Measurements from ENCODE around the gene HHEX.
"Not testable (repeated sequence)": the region's sequence is repeated elsewhere in the genome, so short reads cannot be mapped to it uniquely, and the experiment has no call there.

Gene HHEX

GRCh38 chr10:92729886-92730285, 40.1 kb downstream of the HHEX start:
- no peak for DNase-seq (ENCODE audit: low read depth, low spot score)
- H3K27ac ChIP-seq, result no peak overlapping the region

GRCh38 chr10:92732958-92733357, 43.2 kb downstream of the HHEX start:
- no peak overlapping the region for H3K27ac ChIP-seq
- DNase-seq (ENCODE audit: low read depth, low spot score), result no peak

- DNase-seq (ENCODE audit: low read depth, low spot score), result no peak
- H3K27ac ChIP-seq, result no peak overlapping the region
Observed at GRCh38 chr10:92734301-92734700, 44.5 kb downstream of the HHEX start.

- DNase-seq (ENCODE audit: low read depth, low spot score), result no peak
- no peak overlapping the region for H3K27ac ChIP-seq
Observed at GRCh38 chr10:92735938-92736337, 46.2 kb downstream of the HHEX start.

GRCh38 chr10:92737484-92737883, 47.7 kb downstream of the HHEX start:
- DNase-seq (ENCODE audit: low read depth, low spot score), result no peak
- H3K27ac ChIP-seq, result no peak overlapping the region

- no peak for DNase-seq (ENCODE audit: low read depth, low spot score)
- no peak overlapping the region for H3K27ac ChIP-seq
Observed at GRCh38 chr10:92740762-92741161, 51.0 kb downstream of the HHEX start.

GRCh38 chr10:92741741-92742140, 52.0 kb downstream of the HHEX start:
- H3K27ac ChIP-seq; DNase-seq (ENCODE audit: low read depth, low spot score): not testable (repeated sequence)

GRCh38 chr10:92742331-92743228, 52.8 kb downstream of the HHEX start:
- no peak for DNase-seq (ENCODE audit: low read depth, low spot score)
- H3K27ac ChIP-seq, result no peak overlapping the region

Data from epithelial cell of prostate (primary cell).